IgD-negative memory B cell (primary cell): ENCODE results near the gene PPP1CB. TPM values are rescaled to one million over a fixed set of nuclear protein-coding genes. Genes with fewer than 3 reads are reported as not detected.

Experiments used
- H3K27ac Mint-ChIP-seq, 3 donors: one replicate each; pipeline ENCODE4 v1.8.0; 2020 to 2022; ENCODE audit warnings: mild to moderate bottlenecking in 3 of 3, mixed read lengths in 3 of 3, moderate library complexity in 1 of 3
- H3K27me3 Mint-ChIP-seq: one replicate; pipeline ENCODE4 v1.8.0; 2021; ENCODE audit warnings: mixed read lengths
- H3K36me3 Mint-ChIP-seq: one replicate; pipeline ENCODE4 v1.8.0; 2020; ENCODE audit warnings: mild to moderate bottlenecking, mixed read lengths
- H3K4me1 Mint-ChIP-seq, 3 donors: one replicate each; pipeline ENCODE4 v1.8.0; 2020 to 2022; ENCODE audit warnings: mixed read lengths in 3 of 3, mild to moderate bottlenecking in 1 of 3
- H3K4me3 Mint-ChIP-seq, 4 donors: one replicate each; pipeline ENCODE4 v1.8.0; 2020 to 2022; ENCODE audit warnings: mild to moderate bottlenecking in 4 of 4, mixed read lengths in 4 of 4, moderate library complexity in 3 of 4
- H3K9me3 Mint-ChIP-seq, 3 donors: one replicate each; pipeline ENCODE4 v1.8.0; 2020 to 2021; ENCODE audit warnings: mixed read lengths in 3 of 3, mild to moderate bottlenecking in 1 of 3
- polyA plus RNA-seq: library from polyadenylated mRNA; unstranded; fragments of 300-500 nt; fragmentation: Illumina TruSeq; gene quantifications from one replicate; pipeline ENCODE4 v1.2.3, GENCODE V29; 2021

Gene PPP1CB
- 63.6 TPM for polyA plus RNA-seq

DNA sequence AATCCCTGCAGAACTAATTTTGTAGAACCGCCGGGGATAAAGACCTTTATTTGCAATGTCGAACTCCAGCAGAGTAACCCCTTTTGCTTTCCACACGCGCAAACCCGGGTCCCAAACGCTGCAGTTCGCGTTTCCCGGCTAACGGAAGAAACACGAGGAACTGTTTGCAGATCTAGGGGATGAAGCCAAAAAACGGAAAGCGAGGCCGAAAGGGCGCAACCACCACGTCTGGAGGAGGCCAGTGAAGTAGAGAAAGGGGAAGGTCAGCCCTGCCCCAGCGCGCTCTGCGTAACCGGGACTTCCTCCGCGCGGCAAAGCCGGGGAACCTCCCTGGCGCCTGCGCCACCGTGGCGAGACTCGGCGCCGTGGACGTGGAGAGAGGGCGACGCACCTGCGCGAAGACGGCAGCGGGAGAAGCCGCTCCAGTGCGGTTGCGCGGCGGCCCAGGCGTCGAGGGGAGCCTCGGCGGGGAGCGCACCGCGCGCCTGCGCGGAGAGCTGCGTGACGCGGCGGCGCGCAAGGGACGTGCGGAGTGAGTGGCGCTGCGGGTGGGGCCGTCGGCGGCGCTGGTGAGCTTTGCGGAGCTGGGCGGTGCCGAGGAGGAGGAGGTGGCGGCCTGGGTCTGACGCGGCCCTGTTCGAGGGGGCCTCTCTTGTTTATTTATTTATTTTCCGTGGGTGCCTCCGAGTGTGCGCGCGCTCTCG, at the start of gene PPP1CB:
Gene PPP1CB, plus strand, starts transcription at position 579 of the 704 bp plus-strand sequence. CDS start 295 bp downstream, outside the sequence.
- Mint-ChIP-seq H3K27me3 (no peaks in the 10 kb centered on the region), H3K4me1 (peaks cover 26 to 38% (median 34%) of the 10 kb centered on the region in 3 donors), H3K36me3 (no peaks in the 10 kb centered on the region), H3K9me3 (no peaks in the 10 kb centered on the region), H3K27ac (peak within 1 kb of the TSS; percentile 98 to 99 (median 99)), H3K4me3 (peak within 1 kb of the TSS; percentile 93 to 99 (median 96))

DNA sequence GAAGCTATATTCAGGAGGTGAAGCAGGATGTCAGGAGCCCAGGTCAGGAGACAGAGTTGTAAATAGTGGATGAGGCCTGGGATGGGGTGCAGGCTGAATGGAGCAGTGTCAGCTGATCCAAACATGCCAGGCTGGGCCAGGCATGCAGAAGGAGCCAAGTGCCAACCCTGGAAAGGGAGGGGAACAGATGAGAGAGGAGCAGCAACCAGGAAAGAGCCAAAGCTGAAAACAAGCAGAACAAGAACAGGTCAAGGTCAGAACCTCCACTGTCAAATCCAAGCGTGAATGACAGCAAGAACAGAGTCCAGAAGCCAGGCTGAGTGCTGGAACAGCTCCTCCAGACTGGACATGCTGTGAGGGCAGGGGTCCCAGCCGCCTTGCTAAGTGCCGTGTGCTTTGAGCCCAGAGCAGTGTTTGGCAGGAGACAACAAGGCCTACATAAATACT, 49.2 kb upstream of the PPP1CB start:
- Mint-ChIP-seq H3K4me3 (no peak overlapping the region), H3K27ac (no peak overlapping the region), H3K27me3 (peaks cover 2% of the 10 kb centered on the region), H3K4me1 (no peaks in the 10 kb centered on the region), H3K36me3 (no peaks in the 10 kb centered on the region), H3K9me3 (peaks cover 4 to 20% (median 6%) of the 10 kb centered on the region in 3 donors)

DNA sequence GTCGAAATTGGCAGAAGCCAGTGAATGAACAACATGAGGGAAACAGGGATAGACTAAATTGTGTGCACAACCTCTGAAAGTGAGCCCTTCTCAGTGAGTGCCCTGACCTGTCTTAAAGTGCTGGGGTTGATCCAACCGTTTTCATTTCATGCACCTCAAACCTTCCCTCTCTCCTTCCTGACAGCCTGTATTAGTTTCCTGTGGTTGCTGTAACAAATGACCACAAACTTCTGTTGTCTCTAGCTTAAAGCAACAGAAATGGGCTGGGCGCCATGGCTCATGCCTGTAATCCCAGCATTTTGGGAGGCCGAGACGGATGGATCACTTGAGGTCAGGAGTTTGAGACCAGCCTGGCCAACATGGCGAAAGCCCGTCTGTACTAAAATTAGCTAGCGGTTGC, 48.8 kb upstream of the PPP1CB start:
- peaks cover 4 to 20% (median 6%) of the 10 kb centered on the region in 3 donors for H3K9me3 Mint-ChIP-seq
- peak overlapping the region in 1 of 4 donors; percentile 52 for H3K4me3 Mint-ChIP-seq
- no peaks in the 10 kb centered on the region for H3K36me3 Mint-ChIP-seq
- H3K27me3 Mint-ChIP-seq = peaks cover 2% of the 10 kb centered on the region
- H3K4me1 Mint-ChIP-seq = no peaks in the 10 kb centered on the region
- H3K27ac Mint-ChIP-seq = no peak overlapping the region

DNA sequence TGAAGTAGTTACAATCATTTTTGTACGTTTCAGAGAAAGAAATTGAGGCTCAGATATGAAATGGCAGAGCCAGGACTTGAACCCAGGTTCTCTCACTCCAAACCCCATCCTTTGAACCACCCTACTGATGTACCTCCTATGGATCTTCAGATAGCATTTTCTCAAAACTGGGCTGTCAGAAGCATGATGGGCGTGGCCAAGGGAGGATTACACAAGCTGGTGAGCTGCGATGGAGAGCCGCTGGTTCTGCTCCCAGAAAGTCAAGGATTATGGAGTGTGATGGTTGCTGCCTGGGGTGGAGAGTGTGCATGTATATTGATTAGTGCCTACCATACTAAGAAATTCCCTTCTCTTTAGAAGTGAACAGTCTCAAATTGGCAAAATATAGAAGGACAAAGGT, 47.0 kb upstream of the PPP1CB start:
- Mint-ChIP-seq H3K4me1 (no peaks in the 10 kb centered on the region), H3K36me3 (no peaks in the 10 kb centered on the region), H3K27me3 (no peaks in the 10 kb centered on the region), H3K9me3 (peaks cover 4 to 20% (median 6%) of the 10 kb centered on the region in 3 donors), H3K4me3 (no peak overlapping the region), H3K27ac (no peak overlapping the region)

DNA sequence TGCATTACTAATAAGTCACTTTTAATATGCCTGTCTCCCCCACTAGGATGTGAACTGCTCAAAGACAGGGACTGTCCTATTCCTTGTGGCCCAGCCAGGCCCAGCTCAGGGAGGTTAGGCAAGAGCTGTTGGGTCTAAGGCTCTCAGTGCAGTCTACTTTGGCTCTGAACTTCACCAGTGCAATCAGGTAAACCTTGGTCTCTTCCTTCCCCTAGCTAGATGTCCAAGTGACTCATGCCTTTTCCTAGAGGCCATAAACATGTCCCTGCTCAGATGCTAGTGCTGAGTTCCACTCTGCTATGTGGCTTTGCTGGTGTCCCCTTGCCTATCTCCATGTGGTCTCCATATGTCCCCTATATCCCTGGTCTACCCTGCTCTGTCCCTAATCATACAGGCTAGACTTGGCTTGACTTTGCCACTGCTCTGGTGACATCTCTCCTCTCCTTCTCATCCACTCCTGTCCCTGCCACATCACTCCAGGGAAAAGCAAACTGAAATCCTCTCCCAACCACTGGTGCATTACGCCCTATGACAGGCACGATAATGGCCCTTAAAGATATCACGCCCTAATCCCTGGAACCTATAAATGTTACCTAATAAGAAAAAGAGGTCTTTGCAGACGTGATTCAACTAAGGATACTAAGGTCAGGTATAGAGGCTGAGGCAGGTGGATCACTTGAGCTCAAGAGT, 45.7 kb upstream of the PPP1CB start:
- no peak overlapping the region for H3K27ac Mint-ChIP-seq
- no peak overlapping the region for H3K4me3 Mint-ChIP-seq
- H3K27me3 Mint-ChIP-seq = no peaks in the 10 kb centered on the region
- no peaks in the 10 kb centered on the region for H3K4me1 Mint-ChIP-seq
- H3K36me3 Mint-ChIP-seq = no peaks in the 10 kb centered on the region
- H3K9me3 Mint-ChIP-seq = peaks cover 4 to 20% (median 6%) of the 10 kb centered on the region in 3 donors

DNA sequence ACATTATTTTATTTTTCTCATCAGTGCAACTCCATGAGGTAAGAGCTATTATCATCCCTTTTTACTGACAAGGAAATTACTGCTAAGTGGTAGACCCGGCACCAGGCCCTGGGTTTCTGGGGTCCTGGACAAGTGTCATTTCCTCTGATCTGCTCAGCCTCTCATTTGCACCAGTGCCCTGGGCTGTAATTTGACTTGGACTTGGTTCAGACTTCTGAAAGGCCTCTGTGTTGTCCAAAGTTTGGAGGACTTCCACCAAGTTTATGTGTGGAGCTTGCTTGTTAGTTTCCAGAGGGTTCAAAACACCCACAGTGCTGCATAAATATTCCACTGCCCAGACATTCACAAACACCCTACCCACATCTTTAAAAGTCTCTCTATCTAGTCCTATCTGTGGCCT, 44.0 kb upstream of the PPP1CB start:
- Mint-ChIP-seq H3K4me3 (no peak overlapping the region), H3K36me3 (no peaks in the 10 kb centered on the region), H3K9me3 (peaks cover 4 to 20% (median 6%) of the 10 kb centered on the region in 3 donors), H3K27ac (no peak overlapping the region), H3K27me3 (no peaks in the 10 kb centered on the region), H3K4me1 (no peaks in the 10 kb centered on the region)

DNA sequence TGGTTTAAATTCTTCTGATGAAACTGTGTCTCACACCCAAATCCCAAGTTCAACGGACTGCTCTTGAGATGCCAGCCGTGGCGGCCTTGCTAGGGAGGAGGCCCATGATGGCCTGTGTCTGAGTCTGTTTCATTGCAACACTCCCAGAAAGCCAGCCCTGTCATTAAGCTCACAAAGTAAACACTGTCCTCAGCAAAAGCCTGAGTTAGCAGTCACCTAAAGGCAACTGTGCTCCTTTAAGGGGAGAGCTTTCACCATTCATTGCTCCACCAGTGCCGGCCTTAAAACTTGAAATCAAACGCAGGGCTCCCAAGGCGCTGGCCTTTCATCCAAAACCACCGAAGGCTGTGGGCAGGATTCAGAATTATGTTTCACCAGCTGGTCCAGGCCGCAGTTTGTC, 42.5 kb upstream of the PPP1CB start:
- Mint-ChIP-seq H3K4me1 (no peaks in the 10 kb centered on the region), H3K27ac (no peak overlapping the region)

DNA sequence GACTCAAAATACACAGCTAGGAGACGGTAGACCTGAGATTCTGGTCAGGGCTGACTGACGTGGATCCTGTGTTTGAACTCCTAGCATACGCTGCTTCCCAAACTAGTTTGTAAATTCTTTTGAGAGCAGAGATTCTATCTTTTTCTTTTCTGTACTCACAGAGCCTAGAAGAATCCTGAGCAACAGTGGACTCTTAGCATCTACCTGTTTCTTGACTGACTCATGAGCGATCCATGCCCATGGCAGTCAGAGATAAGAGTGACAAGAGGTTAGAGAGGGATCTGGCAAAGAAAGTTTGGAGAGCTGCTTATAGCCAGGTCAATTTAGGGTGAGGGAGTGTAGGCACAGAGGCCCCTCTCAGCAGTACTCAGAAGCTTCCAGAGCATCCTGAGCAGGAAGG, 41.1 kb upstream of the PPP1CB start:
- Mint-ChIP-seq H3K4me1 (no peaks in the 10 kb centered on the region), H3K4me3 (no peak overlapping the region), H3K36me3 (no peaks in the 10 kb centered on the region), H3K27ac (no peak overlapping the region), H3K9me3 (peaks cover 0 to 11% (median 6%) of the 10 kb centered on the region in 3 donors), H3K27me3 (no peaks in the 10 kb centered on the region)

More for the DNA sequence above, 42.5 kb upstream of the PPP1CB start:
- Mint-ChIP-seq H3K36me3 (no peaks in the 10 kb centered on the region), H3K9me3 (peaks cover 4 to 20% (median 6%) of the 10 kb centered on the region in 3 donors), H3K4me3 (no peak overlapping the region), H3K27me3 (no peaks in the 10 kb centered on the region)

DNA sequence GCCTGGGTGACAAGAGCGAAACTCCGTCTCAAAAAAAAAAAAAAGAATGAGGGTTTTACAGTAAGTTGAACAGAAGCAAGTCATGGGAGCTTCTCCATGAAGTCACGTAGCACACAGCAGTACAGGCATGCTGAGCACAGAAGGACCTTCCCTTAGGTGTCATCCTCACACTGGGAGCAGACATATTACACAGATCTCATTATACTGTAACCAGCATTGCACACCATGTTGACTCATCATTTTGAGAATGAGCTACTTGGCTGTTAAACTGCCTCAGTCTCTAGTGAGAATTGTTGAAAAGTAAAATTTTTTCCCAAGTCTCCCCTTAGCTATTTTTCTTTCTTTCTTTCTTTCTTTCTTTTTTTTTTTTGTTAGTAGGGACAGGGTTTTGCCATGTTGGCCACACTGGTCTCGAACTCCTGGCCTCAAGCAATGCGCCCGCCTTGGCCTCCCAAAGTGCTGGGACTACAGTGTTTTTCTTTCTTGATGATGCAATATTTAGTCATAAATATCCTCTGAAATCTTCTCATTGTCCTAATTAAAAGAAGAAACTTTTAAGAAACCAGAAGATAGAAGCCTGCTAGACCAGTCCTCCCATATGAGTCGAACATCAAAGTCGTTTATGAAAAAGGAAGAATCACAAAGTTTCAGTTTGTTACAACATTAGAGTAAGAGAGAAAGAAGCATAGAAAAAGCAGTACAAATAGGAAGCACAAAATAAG, 37.9 kb upstream of the PPP1CB start:
- Mint-ChIP-seq H3K4me1 (peaks cover 4 to 6% (median 5%) of the 10 kb centered on the region in 3 donors), H3K36me3 (no peaks in the 10 kb centered on the region), H3K27me3 (no peaks in the 10 kb centered on the region), H3K9me3 (peaks cover 0 to 4% (median 0%) of the 10 kb centered on the region in 3 donors), H3K4me3 (peak overlapping the region in 1 of 4 donors; percentile 39), H3K27ac (no peak overlapping the region)

DNA sequence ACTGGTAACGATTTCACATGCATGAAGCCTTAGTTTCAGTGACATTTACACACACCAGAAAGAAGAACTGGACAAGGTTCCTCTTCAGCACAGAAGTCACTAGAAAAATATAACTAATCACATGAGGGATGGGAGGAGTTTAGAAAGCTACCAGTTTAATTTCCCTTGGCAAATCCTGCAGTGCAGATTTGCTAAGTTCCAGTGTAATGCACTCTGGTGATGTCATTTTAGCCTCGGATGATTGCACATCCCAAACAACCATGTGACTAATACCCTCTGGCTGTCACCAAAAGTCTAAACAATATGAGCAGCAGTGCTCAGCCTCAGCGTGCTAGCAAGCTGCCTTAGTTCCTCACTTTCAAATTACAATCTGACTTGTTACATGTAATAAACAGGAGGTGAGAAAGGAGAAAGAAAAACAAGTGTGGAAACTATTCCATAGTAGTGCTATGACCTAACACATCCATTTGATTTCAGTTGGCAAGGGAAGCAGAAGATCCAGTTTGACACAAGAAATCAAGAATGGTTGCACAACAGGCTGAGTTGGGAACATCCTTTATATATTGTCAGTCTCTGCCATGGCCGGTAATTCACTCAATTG, 35.3 kb upstream of the PPP1CB start:
- Mint-ChIP-seq H3K27ac (peak overlapping the region in 1 of 3 donors; percentile 70), H3K4me1 (peaks cover 4 to 6% (median 5%) of the 10 kb centered on the region in 3 donors), H3K9me3 (peaks cover 0 to 4% (median 0%) of the 10 kb centered on the region in 3 donors), H3K27me3 (no peaks in the 10 kb centered on the region), H3K4me3 (peak overlapping the region in 2 of 4 donors; percentile 2 to 34), H3K36me3 (no peaks in the 10 kb centered on the region)

DNA sequence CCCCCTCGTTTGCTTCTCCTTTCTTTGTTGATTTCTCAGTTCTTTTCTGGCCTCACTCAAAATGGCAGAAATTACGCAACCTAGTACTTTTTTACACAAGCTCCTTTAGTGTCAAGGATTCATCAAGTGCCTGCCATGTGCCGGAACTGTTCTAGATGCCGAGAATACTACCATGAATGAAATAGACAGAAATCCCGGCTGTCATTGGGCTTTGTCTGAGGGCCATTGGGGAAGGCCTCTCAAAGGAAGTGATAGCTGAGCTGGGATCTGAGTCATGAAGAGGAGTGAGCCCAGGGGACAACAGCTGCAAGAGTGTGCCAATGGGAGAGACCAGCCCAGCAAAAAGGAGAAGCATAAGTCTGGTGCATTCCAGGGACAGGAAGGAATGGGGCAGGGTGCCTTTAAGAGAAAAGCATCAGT, 34.3 kb upstream of the PPP1CB start:
- H3K36me3 Mint-ChIP-seq = no peaks in the 10 kb centered on the region
- no peaks in the 10 kb centered on the region for H3K27me3 Mint-ChIP-seq
- no peak overlapping the region for H3K4me3 Mint-ChIP-seq
- peaks cover 4 to 6% (median 5%) of the 10 kb centered on the region in 3 donors for H3K4me1 Mint-ChIP-seq
- no peak overlapping the region for H3K27ac Mint-ChIP-seq
- peaks cover 0 to 4% (median 0%) of the 10 kb centered on the region in 3 donors for H3K9me3 Mint-ChIP-seq

DNA sequence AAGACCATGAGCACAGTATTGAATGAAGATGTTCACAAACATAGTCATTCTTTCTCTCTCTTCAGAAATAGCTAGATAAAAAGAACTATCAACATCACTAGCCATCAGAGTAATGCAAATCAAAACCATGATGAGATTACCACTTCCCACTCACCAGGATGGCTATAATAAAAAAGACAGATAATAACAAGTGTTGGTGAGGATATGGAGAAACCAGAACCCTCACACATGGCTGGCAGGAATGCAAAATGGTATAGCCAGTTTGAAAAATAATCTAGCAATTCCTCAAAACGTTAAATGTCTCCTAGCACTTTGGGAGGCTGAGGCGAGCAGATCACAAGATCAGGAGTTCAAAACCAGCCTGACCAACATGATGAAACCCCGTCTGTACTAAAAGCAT, 31.3 kb upstream of the PPP1CB start:
- no peaks in the 10 kb centered on the region for H3K36me3 Mint-ChIP-seq
- H3K27ac Mint-ChIP-seq = no peak overlapping the region
- H3K9me3 Mint-ChIP-seq = peaks cover 0 to 4% (median 0%) of the 10 kb centered on the region in 3 donors
- no peaks in the 10 kb centered on the region for H3K27me3 Mint-ChIP-seq
- H3K4me1 Mint-ChIP-seq = peaks cover 4 to 6% (median 5%) of the 10 kb centered on the region in 3 donors
- no peak overlapping the region for H3K4me3 Mint-ChIP-seq

DNA sequence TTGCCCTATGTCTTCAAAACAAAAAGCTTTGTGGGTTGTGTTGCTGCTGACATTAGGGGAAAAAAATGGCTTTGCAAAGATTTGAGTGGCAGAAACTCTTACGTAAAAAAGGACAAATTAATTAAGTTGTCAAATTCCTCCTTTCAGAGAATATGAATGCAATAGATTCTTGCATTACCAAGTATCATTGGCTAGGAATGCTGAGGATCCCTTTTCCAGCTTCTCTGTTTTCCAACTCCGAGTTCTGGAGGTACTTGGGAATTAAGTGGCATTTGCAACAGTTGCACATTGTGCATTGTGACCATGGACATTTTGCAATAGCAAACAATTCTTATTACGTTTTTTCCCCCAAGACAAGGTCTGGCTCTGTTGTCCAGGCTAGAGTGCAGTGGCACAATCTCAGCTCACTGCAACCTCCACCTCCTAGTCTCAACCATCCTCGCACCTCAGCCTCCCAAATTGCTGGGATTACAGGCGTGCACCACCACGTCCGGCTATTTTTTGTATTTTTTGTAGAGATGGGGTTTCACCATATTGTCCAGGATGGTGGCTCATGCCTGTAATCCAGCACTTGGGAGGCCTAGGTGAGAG, 29.9 kb upstream of the PPP1CB start:
- Mint-ChIP-seq H3K4me3 (no peak overlapping the region), H3K4me1 (peaks cover 0 to 5% (median 0%) of the 10 kb centered on the region in 3 donors), H3K27ac (no peak overlapping the region), H3K27me3 (no peaks in the 10 kb centered on the region), H3K9me3 (peaks cover 0 to 4% (median 0%) of the 10 kb centered on the region in 3 donors), H3K36me3 (no peaks in the 10 kb centered on the region)

DNA sequence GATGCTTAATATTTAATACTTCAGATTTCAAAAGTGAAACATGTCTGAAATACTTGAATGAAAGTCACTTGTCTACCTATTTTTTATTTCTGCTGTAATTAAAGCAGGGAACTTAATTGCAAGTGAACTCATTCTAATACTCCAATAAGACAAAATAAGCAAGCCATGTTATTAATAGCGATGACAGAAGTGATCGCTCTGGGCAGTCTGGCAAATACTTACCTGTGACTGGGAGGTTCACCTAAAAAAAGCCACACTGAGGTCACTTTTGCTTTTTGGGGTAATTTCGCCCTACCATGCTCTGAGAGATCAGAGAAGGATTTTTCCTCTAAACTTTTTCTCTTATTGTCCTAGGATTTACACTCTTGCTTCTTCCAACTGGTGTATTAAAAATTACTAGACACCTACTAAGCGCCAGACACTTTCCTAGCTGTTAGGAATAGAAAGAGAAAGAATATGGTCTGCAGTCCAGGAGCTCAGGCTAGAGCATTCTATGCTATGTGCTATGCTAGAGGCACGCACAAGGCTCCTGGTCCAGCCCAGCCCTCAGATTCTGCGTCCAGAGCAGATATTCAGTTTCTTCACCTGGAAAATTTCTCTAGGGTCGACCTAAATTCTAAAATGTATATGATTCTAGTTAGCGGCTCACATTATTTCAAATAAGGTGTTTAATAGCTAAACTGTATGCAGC, 26.5 kb upstream of the PPP1CB start:
- Mint-ChIP-seq H3K4me3 (no peak overlapping the region), H3K27ac (peak overlapping the region in 1 of 3 donors; percentile 48), H3K27me3 (no peaks in the 10 kb centered on the region), H3K4me1 (no peaks in the 10 kb centered on the region), H3K9me3 (no peaks in the 10 kb centered on the region), H3K36me3 (no peaks in the 10 kb centered on the region)
